C4-2B (cell line): ENCODE results near the gene CEP85.

ENCODE experiments used
- ZFX ChIP-seq: fragments of 450-650 bp; IDR thresholded peaks from 2 replicates; pipeline ENCODE4 v1.6.1; 2017
- TF ChIP-seq, protein P1 (sequence below): fragments of 450-650 bp; conservative IDR thresholded peaks from 2 replicates; pipeline ENCODE4 v1.5.1; 2017; ENCODE audit warnings: mild to moderate bottlenecking

DNA sequence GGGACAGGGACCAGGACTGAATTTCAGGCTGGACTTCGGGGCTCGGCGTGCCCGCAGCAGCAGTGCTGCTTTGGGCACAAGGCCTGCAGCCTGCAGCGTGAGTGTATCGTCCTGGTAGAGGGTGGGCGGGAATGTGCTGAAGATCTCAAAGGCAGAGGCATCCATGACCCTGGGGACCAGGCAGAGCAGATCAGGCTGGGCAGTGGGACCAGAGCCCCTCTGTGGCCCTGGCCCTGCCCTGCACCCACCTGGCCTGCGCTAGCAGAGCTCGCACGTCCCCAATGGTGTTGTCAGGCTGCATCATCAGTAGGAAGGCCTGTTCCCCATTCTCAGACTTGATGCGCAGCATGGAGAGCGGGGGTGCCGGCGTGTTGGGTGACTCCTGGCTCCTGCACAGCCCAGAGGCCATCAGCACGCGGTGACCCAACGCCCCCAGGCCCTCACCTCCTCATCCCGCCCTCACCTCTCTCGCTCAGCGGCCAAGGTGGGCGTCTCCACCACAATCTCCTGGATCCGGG, 48.5 kb downstream of the CEP85 start:
- TF ChIP-seq, protein P1, sequence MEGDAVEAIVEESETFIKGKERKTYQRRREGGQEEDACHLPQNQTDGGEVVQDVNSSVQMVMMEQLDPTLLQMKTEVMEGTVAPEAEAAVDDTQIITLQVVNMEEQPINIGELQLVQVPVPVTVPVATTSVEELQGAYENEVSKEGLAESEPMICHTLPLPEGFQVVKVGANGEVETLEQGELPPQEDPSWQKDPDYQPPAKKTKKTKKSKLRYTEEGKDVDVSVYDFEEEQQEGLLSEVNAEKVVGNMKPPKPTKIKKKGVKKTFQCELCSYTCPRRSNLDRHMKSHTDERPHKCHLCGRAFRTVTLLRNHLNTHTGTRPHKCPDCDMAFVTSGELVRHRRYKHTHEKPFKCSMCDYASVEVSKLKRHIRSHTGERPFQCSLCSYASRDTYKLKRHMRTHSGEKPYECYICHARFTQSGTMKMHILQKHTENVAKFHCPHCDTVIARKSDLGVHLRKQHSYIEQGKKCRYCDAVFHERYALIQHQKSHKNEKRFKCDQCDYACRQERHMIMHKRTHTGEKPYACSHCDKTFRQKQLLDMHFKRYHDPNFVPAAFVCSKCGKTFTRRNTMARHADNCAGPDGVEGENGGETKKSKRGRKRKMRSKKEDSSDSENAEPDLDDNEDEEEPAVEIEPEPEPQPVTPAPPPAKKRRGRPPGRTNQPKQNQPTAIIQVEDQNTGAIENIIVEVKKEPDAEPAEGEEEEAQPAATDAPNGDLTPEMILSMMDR: no peak
- no peak for TF ChIP-seq ZFX
